ENCODE measurements around the gene MRPS34. TPM values are rescaled to one million over a fixed set of nuclear protein-coding genes. Genes with fewer than 3 reads are reported as not detected.

The MRPS34 gene
- total RNA-seq, 6 experiments from 2014 or later = 122 to 161 (median 132) TPM

Small RNA genes lying within 50 kb of the gene (microRNA-seq; reads per million reads assigned to microRNA genes)
- 16.2 reads per million, percentile 21 among the genes with 10 or more reads in this experiment for gene MIR3177

Other genes with a start within 250 kb of the MRPS34 start
- gene TMEM204, start 239.5 kb downstream of the MRPS34 start, total RNA-seq (2021; fragmentation: NEBNext Ultra II Directional; extraction: Animal tissue kit (Norgen Biotek cat#: 25700)) = 10 to 100 TPM; 15.4 to 28.5 (median 16.2) TPM
- 10 to 100 TPM; 11.1 to 15.6 (median 13.2) TPM for gene IFT140, start 161.1 kb downstream of the MRPS34 start, total RNA-seq (2021; fragmentation: NEBNext Ultra II Directional; extraction: Animal tissue kit (Norgen Biotek cat#: 25700))
- gene CRAMP1, start 160.8 kb downstream of the MRPS34 start, total RNA-seq (2021; fragmentation: NEBNext Ultra II Directional; extraction: Animal tissue kit (Norgen Biotek cat#: 25700)) = 10 to 100 TPM; 10.7 to 14.2 (median 12.4) TPM
- 10 to 100 TPM; 71.7 to 92.9 (median 80.8) TPM for gene JPT2, start 94.9 kb downstream of the MRPS34 start, total RNA-seq (2021; fragmentation: NEBNext Ultra II Directional; extraction: Animal tissue kit (Norgen Biotek cat#: 25700))
- 10 to 100 TPM; 34.3 to 39.9 (median 37.1) TPM for gene MAPK8IP3, start 66.9 kb downstream of the MRPS34 start, total RNA-seq (2021; fragmentation: NEBNext Ultra II Directional; extraction: Animal tissue kit (Norgen Biotek cat#: 25700))
- gene NME3, start 1.6 kb downstream of the MRPS34 start, total RNA-seq (2021; fragmentation: NEBNext Ultra II Directional; extraction: Animal tissue kit (Norgen Biotek cat#: 25700)) = 10 to 100 TPM; 28.2 to 61.0 (median 31.3) TPM
- 10 to 100 TPM; 11.4 to 16.1 (median 12.3) TPM for gene EME2, start 324 bp downstream of the MRPS34 start, total RNA-seq (2021; fragmentation: NEBNext Ultra II Directional; extraction: Animal tissue kit (Norgen Biotek cat#: 25700))
- gene SPSB3, start 9.4 kb upstream of the MRPS34 start, total RNA-seq (2021; fragmentation: NEBNext Ultra II Directional; extraction: Animal tissue kit (Norgen Biotek cat#: 25700)) = 10 to 100 TPM; 12.3 to 15.8 (median 13.9) TPM
- 10 to 100 TPM; 41.5 to 53.8 (median 43.5) TPM for gene NUBP2, start 9.8 kb upstream of the MRPS34 start, total RNA-seq (2021; fragmentation: NEBNext Ultra II Directional; extraction: Animal tissue kit (Norgen Biotek cat#: 25700))
- gene IGFALS, start 20.6 kb upstream of the MRPS34 start, total RNA-seq (2021; fragmentation: NEBNext Ultra II Directional; extraction: Animal tissue kit (Norgen Biotek cat#: 25700)) = not detected
- gene HAGH, start 53.7 kb upstream of the MRPS34 start, total RNA-seq (2021; fragmentation: NEBNext Ultra II Directional; extraction: Animal tissue kit (Norgen Biotek cat#: 25700)) = 10 to 100 TPM; 34.2 to 55.3 (median 38.7) TPM
- gene FAHD1, start 54.1 kb upstream of the MRPS34 start, total RNA-seq (2021; fragmentation: NEBNext Ultra II Directional; extraction: Animal tissue kit (Norgen Biotek cat#: 25700)) = 10 to 100 TPM; 29.4 to 40.7 (median 31.2) TPM
- not detected for gene MEIOB, start 99.0 kb upstream of the MRPS34 start, total RNA-seq (2021; fragmentation: NEBNext Ultra II Directional; extraction: Animal tissue kit (Norgen Biotek cat#: 25700))
- not detected for gene HS3ST6, start 145.3 kb upstream of the MRPS34 start, total RNA-seq (2021; fragmentation: NEBNext Ultra II Directional; extraction: Animal tissue kit (Norgen Biotek cat#: 25700))
- gene MSRB1, start 170.1 kb upstream of the MRPS34 start, total RNA-seq (2021; fragmentation: NEBNext Ultra II Directional; extraction: Animal tissue kit (Norgen Biotek cat#: 25700)) = 10 to 100 TPM; 21.0 to 27.4 (median 22.7) TPM
- not detected for gene RPL3L, start 181.6 kb upstream of the MRPS34 start, total RNA-seq (2021; fragmentation: NEBNext Ultra II Directional; extraction: Animal tissue kit (Norgen Biotek cat#: 25700))
- 100 to 1,000 TPM; 146 to 190 (median 173) TPM for gene NDUFB10, start 186.4 kb upstream of the MRPS34 start, total RNA-seq (2021; fragmentation: NEBNext Ultra II Directional; extraction: Animal tissue kit (Norgen Biotek cat#: 25700))
- 1,000 to 10,000 TPM; 2,281 to 2,831 (median 2,477) TPM for gene RPS2, start 191.7 kb upstream of the MRPS34 start, total RNA-seq (2021; fragmentation: NEBNext Ultra II Directional; extraction: Animal tissue kit (Norgen Biotek cat#: 25700))
- not detected for gene RNF151, start 193.7 kb upstream of the MRPS34 start, total RNA-seq (2021; fragmentation: NEBNext Ultra II Directional; extraction: Animal tissue kit (Norgen Biotek cat#: 25700))
- 10 to 100 TPM; 42.4 to 47.3 (median 44.1) TPM for gene TBL3, start 198.9 kb upstream of the MRPS34 start, total RNA-seq (2021; fragmentation: NEBNext Ultra II Directional; extraction: Animal tissue kit (Norgen Biotek cat#: 25700))
- under 1 TPM in 3 of 6 experiments, not detected in 3; 0.28 to 0.46 (median 0.45) TPM for gene NOXO1, start 208.3 kb upstream of the MRPS34 start, total RNA-seq (2021; fragmentation: NEBNext Ultra II Directional; extraction: Animal tissue kit (Norgen Biotek cat#: 25700))
- gene GFER, start 211.1 kb upstream of the MRPS34 start, total RNA-seq (2021; fragmentation: NEBNext Ultra II Directional; extraction: Animal tissue kit (Norgen Biotek cat#: 25700)) = 10 to 100 TPM; 28.8 to 45.5 (median 40.2) TPM
- gene SYNGR3, start 216.8 kb upstream of the MRPS34 start, total RNA-seq (2021; fragmentation: NEBNext Ultra II Directional; extraction: Animal tissue kit (Norgen Biotek cat#: 25700)) = 1 to 10 TPM in 5 of 6 experiments, under 1 TPM in 1; 0.96 to 1.4 (median 1.2) TPM
- 10 to 100 TPM; 37.1 to 48.1 (median 40.7) TPM for gene ZNF598, start 236.7 kb upstream of the MRPS34 start, total RNA-seq (2021; fragmentation: NEBNext Ultra II Directional; extraction: Animal tissue kit (Norgen Biotek cat#: 25700))
- gene NPW, start 246.7 kb upstream of the MRPS34 start, total RNA-seq (2021; fragmentation: NEBNext Ultra II Directional; extraction: Animal tissue kit (Norgen Biotek cat#: 25700)) = 1 to 10 TPM in 4 of 6 experiments, under 1 TPM in 2; 0.57 to 2.1 (median 1.4) TPM